ENCODE data around the gene ATP5F1E.

DNA sequence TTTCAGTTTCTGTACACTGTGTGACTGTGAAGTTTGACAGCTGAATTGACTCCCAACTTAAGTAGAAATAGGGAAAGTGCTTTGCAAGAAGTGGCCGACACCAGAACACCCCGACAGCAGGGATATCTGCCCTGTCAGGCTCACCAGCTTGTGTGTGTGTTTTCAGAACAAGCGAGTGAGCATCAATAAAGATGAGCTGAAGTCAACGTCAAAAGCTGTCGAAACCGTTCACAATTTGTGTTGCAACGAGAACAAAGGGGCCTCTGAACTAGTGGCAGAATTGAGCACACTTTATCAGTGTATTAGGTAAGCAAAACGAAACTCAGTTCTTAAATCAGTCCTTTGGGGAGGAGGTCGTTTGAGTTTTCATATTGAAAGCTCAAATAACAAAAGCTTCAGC, 40.4 kb downstream of the ATP5F1E start:
- TF ChIP-seq, protein P1, sequence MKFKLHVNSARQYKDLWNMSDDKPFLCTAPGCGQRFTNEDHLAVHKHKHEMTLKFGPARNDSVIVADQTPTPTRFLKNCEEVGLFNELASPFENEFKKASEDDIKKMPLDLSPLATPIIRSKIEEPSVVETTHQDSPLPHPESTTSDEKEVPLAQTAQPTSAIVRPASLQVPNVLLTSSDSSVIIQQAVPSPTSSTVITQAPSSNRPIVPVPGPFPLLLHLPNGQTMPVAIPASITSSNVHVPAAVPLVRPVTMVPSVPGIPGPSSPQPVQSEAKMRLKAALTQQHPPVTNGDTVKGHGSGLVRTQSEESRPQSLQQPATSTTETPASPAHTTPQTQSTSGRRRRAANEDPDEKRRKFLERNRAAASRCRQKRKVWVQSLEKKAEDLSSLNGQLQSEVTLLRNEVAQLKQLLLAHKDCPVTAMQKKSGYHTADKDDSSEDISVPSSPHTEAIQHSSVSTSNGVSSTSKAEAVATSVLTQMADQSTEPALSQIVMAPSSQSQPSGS (CRISPR knock-in tag; IDR thresholded peaks at IDR 0.05; ENCODE audit: borderline replicate concordance, low read depth): no peak
- TF ChIP-seq KAT7 (CRISPR knock-in tag; IDR thresholded peaks at IDR 0.05; ENCODE audit: borderline replicate concordance) (no peak), CTCF (IDR thresholded peaks at IDR 0.05) (no peak), SP1 (CRISPR knock-in tag; conservative IDR thresholded peaks at IDR 0.05) (no peak), RELA (CRISPR knock-in tag; IDR thresholded peaks at IDR 0.05; ENCODE audit: borderline replicate concordance) (no peak), MXD4 (CRISPR knock-in tag; IDR thresholded peaks at IDR 0.05; ENCODE audit: borderline replicate concordance) (no peak), NR1H2 (CRISPR knock-in tag; IDR thresholded peaks at IDR 0.05) (no peak), NFYB (CRISPR knock-in tag; conservative IDR thresholded peaks at IDR 0.05; ENCODE audit: low read depth) (no peak), GABPB1 (CRISPR knock-in tag; IDR thresholded peaks at IDR 0.05) (no peak), JUN (CRISPR knock-in tag; IDR thresholded peaks at IDR 0.05) (no peak), ZNF138 (CRISPR knock-in tag; conservative IDR thresholded peaks at IDR 0.05) (no peak), NR2C2 (CRISPR knock-in tag; IDR thresholded peaks at IDR 0.05) (no peak)
- TF ChIP-seq, protein P2, sequence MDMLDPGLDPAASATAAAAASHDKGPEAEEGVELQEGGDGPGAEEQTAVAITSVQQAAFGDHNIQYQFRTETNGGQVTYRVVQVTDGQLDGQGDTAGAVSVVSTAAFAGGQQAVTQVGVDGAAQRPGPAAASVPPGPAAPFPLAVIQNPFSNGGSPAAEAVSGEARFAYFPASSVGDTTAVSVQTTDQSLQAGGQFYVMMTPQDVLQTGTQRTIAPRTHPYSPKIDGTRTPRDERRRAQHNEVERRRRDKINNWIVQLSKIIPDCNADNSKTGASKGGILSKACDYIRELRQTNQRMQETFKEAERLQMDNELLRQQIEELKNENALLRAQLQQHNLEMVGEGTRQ (CRISPR knock-in tag; IDR thresholded peaks at IDR 0.05): no peak
- TF ChIP-seq, protein P3, sequence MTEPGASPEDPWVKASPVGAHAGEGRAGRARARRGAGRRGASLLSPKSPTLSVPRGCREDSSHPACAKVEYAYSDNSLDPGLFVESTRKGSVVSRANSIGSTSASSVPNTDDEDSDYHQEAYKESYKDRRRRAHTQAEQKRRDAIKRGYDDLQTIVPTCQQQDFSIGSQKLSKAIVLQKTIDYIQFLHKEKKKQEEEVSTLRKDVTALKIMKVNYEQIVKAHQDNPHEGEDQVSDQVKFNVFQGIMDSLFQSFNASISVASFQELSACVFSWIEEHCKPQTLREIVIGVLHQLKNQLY (CRISPR knock-in tag; IDR thresholded peaks at IDR 0.05): no peak
